Astrocyte (in vitro differentiated cells and primary cell): Measurements from ENCODE around the gene HOXD12.

ENCODE experiments used
- EZH2 ChIP-seq: IDR thresholded peaks from 2 replicates; pipeline ENCODE4 v1.6.1; 2012; ENCODE audit warnings: mild to moderate bottlenecking, low read length, inconsistent platforms; ENCODE audit not compliant: insufficient read depth
- TF ChIP-seq, protein P1 (sequence below): IDR thresholded peaks from 2 replicates; pipeline ENCODE4 v1.5.1; 2011; ENCODE audit warnings: low read depth, mild to moderate bottlenecking, inconsistent platforms, low read length, moderate library complexity; ENCODE audit not compliant: insufficient read depth

DNA sequence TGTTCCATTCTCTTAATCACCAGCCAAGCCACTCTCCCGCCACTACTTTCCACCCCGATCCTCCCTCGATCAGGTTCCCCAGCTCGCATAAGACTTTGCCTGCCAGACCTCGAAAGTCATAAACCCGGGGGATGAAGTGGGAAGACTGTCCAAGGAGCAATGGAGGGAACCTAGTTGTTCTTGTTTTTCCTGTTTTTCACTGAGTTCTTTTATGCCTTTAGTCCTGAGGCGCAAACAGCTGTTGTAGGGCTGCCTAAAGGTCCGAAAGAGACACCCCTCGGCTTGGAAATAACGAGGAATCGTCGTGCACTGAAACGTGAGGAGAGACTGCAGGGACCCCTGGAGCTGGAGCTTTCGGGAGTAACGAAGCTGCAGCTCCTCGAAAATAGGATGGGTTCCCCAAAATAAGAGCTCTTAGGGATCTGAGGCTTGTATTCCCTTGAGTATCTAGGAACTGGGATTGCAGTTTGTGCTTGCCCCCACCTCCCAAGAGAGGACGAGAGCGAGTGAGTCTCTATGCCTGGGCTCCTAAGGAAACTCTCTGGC, 1.7 kb upstream of the HOXD12 start:
- TF ChIP-seq, protein P1, sequence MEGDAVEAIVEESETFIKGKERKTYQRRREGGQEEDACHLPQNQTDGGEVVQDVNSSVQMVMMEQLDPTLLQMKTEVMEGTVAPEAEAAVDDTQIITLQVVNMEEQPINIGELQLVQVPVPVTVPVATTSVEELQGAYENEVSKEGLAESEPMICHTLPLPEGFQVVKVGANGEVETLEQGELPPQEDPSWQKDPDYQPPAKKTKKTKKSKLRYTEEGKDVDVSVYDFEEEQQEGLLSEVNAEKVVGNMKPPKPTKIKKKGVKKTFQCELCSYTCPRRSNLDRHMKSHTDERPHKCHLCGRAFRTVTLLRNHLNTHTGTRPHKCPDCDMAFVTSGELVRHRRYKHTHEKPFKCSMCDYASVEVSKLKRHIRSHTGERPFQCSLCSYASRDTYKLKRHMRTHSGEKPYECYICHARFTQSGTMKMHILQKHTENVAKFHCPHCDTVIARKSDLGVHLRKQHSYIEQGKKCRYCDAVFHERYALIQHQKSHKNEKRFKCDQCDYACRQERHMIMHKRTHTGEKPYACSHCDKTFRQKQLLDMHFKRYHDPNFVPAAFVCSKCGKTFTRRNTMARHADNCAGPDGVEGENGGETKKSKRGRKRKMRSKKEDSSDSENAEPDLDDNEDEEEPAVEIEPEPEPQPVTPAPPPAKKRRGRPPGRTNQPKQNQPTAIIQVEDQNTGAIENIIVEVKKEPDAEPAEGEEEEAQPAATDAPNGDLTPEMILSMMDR, result no peak
- peak; percentile 63 for TF ChIP-seq EZH2
